Endothelial cell of umbilical vein (primary cell): ENCODE results near the gene COASY.

Experiments
- CTCF ChIP-seq, 2 donors: IDR thresholded peaks; 1 replicate in 1 of 2; 2 replicates in 1 of 2; pipeline ENCODE4 v1.5.1; 2011; ENCODE audit warnings: low read length in 2 of 2, mild to moderate bottlenecking in 2 of 2, moderate library complexity in 2 of 2, control low read depth in 1 of 2, inconsistent platforms in 1 of 2, low read depth in 1 of 2; ENCODE audit not compliant: insufficient read depth in 1 of 2; ENCODE audit errors: extremely low read depth in 1 of 2
- EZH2 ChIP-seq: IDR thresholded peaks from 2 replicates; pipeline ENCODE4 v1.6.1; 2012; ENCODE audit warnings: borderline replicate concordance, low read depth, mild to moderate bottlenecking, moderate library complexity, low read length, inconsistent platforms; ENCODE audit not compliant: severe bottlenecking
- FOS ChIP-seq: IDR thresholded peaks from 2 replicates; pipeline ENCODE4 v1.6.1; 2011; ENCODE audit warnings: mild to moderate bottlenecking, low read length, moderate library complexity, borderline replicate concordance; ENCODE audit not compliant: insufficient read depth
- GATA2 ChIP-seq: IDR thresholded peaks from 2 replicates; pipeline ENCODE4 v1.7.0; 2011; ENCODE audit warnings: low read depth, mild to moderate bottlenecking, moderate library complexity, mixed read lengths, low read length; ENCODE audit not compliant: insufficient read length, insufficient read depth
- JUN ChIP-seq: IDR thresholded peaks from 2 replicates; pipeline ENCODE4 v1.6.1; 2011; ENCODE audit warnings: borderline replicate concordance, low read depth; ENCODE audit not compliant: insufficient read length, insufficient read depth
- MAX ChIP-seq: IDR thresholded peaks from 2 replicates; pipeline ENCODE4 v1.6.1; 2011; ENCODE audit not compliant: insufficient read depth, insufficient read length
- MYC ChIP-seq: IDR thresholded peaks from one replicate; pipeline ENCODE4 v1.6.1; 2011; ENCODE audit warnings: mild to moderate bottlenecking, low read depth, low read length
- POLR2A ChIP-seq: IDR thresholded peaks from 2 replicates; pipeline ENCODE4 v1.6.1; 2012; ENCODE audit warnings: low read depth, mild to moderate bottlenecking, control low read depth, low read length
- POLR2AphosphoS5 ChIP-seq: IDR thresholded peaks from 2 replicates; pipeline ENCODE4 v1.6.1; 2012; ENCODE audit warnings: low read depth, mild to moderate bottlenecking, control low read depth, low read length, moderate library complexity; ENCODE audit not compliant: insufficient read depth

DNA sequence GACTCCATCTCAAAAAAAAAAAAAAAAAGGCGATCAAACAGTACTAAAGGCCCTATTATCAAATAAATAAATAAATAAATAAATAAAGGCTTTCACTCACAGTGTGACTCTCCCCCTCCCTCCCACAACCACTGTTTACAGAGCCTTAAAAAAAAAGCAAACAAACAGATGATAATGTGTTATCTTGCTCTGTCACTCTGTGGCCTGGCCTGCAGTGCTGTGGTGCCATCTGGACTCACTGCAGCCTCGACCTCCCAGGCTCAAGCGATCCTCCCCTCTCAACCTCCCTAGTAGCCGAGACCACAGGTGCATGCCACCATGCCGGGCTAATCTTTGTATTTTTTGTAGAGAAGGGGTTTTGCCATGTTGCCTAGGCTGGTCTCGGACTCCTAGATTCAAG, 34.0 kb upstream of the COASY start:
- TF ChIP-seq CTCF (IDR thresholded peaks at IDR 0.05; ENCODE audit: extremely low read depth in 1 of 2, insufficient read depth in 1 of 2, low read depth in 1 of 2, low read length in 2 of 2) (no peak), POLR2A (no peak), MAX (no peak), EZH2 (no peak), POLR2AphosphoS5 (no peak), JUN (no peak), MYC (no peak), FOS (no peak), GATA2 (no peak)
